HG02943 (cell line): ENCODE data around the gene SLC43A1.

Experiments used
- ATAC-seq: cut with Tn5 transposase; IDR thresholded peaks from one replicate; pipeline ENCODE4 v1.9.1; 2021; ENCODE audit warnings: mild to moderate bottlenecking, low read depth, moderate library complexity; ENCODE audit not compliant: unreplicated experiment

The SLC43A1 gene

DNA sequence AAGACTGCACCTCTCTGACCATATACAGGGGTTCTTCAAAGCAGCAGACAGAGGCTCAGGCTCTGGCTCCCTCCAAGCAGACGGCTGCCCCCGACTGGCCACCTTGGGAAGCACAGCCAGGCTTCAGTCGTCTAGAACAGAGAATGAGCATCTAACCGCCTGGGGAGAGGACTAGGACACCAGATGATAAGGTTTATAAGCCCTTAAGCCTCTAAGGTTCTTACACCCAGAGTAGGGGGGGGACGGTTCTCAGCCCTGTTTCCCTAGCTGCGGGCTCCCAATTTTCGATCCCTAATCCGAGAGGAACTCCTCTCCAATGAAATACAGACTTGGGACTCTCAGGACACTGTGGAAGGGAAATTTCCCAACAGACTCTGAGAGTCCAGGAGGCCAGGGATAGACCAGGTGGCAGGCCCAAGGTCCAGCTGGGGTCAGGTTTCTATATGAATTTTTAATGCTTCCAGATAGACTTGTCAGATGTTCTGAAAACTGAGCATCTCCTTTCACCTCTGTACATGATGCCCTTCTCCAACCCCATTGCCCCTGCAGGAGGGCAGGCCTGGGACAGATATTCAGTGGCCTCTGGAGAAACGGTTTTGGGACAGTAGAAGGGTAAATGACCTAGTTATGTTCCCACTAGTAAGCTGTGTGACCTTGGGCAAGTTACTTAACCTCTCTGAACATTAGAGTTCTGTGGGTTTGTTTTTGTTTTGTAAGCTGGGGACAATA, 34.9 kb downstream of the SLC43A1 start:
- ATAC-seq, result no peak

DNA sequence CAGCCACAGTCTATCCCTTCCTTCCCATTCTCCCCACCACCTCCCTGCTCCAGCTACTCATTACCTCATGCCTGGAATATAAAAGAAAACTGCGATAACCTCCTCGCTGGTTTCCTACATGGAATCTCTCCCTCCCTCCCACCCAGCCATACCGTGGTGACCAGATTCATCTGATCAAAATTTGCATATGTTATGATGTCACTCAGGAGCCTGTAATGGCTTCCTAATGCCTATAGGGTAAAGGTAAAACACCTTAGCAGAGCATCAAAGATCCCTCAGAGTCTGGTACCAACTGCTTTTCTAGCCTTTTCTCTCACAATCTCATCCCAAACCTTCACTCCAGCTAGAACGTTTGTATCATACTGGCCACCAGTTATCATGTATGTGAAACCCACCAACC, 35.6 kb downstream of the SLC43A1 start:
- ATAC-seq, result no peak

GRCh38 chr11:57479021-57479663, 36.4 kb downstream of the SLC43A1 start:
- ATAC-seq, result no peak

DNA sequence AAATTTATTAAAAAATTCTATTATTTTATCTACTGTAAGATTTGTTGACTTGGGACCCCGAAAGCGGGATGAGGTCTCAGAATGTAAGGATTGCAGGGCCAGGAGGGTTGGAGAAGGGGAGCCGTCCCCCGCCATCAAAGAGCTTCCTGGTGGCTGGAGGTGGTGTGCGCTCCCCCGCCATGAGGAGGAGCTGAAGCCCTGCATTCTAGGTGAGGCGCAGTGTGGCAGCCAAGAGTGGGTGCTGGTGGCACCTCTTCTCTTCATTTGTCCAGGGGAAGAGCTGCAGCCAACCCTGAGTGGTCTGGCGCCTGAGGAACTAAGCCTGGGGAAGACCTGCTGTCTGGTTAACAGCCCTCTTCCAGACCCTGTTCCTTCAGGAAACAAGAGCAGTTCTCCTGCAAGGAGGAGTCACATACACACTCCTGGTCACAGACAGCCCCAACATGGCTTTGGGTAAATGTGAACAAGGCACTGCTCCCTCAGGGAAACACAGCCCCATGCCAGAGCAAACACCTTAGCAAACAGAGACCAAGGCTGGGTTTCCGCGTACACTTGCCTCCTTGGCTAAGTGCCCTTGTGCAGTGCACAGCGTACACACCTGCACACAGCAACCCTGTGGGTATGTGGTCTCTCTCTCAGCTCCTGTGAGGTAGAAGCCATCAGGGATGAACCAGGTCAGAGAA, 37.9 kb downstream of the SLC43A1 start:
- ATAC-seq, result no peak

DNA sequence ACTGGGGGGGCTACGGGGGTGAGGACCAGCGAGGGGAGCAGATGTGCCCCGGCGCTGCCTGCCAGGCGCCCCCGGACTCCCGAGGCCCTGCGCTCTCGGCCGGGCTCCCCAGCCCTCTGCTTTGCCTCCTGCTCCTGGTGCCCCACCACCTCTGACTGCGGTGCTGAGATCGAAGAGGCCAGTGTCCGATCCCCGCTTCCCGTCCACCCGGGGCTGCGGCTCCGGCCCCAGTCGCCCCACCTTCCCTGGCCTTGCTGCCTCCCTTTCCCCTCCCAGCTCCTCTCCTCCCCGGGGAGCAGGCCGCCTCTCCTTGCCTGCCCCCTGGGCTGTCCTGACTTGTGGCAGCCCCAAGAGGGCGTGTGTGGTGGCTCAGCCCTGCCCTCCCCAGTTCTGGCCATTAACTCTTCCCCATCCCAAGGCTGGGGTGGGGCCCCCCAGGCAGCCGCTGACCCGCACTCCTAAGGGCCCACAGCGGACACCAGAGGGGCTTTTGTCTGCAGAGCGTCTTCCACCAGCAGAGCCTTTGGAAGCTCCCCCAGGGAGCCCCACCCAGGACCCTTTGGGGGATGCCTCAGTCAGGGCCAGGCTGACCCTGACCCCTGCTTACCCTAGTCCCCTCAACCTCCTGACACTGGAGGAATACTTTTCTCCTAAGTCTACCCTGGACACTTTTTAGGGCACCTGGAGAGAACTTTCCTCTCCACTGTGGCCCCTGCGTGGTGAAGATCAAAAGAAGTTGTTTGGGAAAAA, 38.6 kb downstream of the SLC43A1 start:
- ATAC-seq, result peak; percentile 60

DNA sequence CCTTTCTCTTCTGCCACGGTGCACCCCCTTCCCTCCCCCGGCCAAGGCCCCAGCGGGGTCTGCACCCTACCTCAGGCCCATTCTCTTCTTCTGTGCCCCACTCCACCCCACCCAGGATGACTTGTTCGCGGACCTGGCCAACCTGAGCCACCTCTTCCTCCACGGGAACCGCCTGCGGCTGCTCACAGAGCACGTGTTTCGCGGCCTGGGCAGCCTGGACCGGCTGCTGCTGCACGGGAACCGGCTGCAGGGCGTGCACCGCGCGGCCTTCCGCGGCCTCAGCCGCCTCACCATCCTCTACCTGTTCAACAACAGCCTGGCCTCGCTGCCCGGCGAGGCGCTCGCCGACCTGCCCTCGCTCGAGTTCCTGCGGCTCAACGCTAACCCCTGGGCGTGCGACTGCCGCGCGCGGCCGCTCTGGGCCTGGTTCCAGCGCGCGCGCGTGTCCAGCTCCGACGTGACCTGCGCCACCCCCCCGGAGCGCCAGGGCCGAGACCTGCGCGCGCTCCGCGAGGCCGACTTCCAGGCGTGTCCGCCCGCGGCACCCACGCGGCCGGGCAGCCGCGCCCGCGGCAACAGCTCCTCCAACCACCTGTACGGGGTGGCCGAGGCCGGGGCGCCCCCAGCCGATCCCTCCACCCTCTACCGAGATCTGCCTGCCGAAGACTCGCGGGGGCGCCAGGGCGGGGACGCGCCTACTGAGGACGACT, 39.3 kb downstream of the SLC43A1 start:
- peak; percentile 36 for ATAC-seq

DNA sequence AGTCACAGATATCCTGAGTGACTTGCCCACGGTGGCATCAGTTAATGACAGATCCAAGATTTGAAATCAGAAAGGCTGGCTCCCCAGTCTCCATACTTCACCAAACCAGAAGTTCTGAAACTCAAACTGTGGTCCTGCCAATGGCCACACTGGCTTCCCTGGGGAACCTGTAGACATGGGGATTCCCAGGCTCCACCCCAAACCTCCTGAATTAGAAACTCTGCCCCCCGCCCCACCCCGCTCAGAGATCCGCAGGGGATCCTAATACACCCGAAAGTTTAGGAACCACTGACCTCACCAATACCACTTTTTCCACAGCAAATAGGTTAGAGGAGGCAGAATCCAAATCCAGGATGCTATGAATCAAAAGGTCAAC, 39.8 kb downstream of the SLC43A1 start:
- no peak for ATAC-seq

DNA sequence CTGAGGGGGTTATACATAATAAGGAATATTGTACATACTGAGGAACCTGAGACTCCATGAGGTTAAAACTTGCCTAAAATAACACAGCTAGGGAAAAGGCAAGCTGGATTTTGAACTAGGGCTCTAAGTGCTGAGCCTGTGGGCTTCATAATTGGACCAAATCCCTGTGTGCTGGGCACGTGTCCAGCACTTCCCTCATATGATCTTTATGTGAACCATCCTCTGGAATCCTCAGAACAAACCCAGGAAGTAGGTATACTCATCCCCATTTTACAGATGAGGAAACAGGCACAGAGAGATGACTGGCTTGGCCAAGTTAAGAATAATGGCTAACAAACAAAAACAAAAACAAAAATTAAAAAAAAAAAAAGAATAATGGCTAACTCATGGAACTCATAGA, 40.3 kb downstream of the SLC43A1 start:
- ATAC-seq, result no peak

GRCh38 chr11:57474803-57475115, 40.7 kb downstream of the SLC43A1 start:
- no peak for ATAC-seq

GRCh38 chr11:57474017-57474802, 41.3 kb downstream of the SLC43A1 start:
- ATAC-seq, result no peak

DNA sequence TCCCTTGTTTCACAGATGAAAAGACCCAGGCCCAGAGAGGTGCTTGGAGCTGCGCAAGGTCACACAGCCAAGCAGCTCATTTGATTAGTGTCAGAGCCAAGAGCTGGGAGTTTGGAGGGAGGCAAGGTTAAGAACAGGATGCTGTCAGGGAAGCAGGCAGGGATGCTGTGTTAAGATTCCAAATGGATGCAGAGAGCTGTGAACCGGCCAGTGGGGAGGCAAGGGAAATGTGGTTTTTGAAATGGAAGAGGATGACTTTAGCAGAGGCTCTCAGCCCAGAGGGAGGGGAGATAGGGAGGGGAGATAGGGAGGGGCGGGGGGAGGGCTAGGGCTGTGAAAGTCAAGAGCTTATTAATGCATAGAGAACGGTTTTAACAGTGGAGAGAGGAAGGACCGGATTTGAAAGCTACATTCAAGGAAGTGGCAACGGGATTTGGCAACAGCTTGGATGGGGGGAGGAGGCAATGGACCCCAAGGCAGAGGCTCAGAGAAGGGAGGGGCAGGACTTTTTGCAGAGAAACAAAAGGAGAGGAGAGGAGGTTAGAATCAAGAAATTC, 42.1 kb downstream of the SLC43A1 start:
- ATAC-seq, result no peak

- ATAC-seq, result no peak
Measured at GRCh38 chr11:57471496-57471895, 44.0 kb downstream of the SLC43A1 start.

DNA sequence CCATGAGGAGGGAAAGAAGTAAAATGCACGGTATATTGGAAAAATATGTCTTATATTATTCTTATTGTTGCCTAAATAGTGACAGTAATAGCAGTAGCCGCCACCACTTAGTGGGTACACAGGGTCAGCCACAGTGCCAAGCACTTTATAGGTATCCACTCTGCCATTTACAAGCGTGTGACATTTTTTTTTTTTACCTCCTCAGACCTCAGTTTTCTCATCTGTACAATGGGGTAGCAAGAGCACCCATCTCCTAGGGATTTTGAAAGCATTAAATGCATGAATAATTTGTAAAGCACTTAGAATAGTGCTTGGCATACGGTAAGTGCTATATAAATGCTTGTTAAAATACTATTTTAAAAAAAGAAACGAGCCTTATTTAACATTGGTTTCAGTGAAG, 46.2 kb downstream of the SLC43A1 start:
- no peak for ATAC-seq

DNA sequence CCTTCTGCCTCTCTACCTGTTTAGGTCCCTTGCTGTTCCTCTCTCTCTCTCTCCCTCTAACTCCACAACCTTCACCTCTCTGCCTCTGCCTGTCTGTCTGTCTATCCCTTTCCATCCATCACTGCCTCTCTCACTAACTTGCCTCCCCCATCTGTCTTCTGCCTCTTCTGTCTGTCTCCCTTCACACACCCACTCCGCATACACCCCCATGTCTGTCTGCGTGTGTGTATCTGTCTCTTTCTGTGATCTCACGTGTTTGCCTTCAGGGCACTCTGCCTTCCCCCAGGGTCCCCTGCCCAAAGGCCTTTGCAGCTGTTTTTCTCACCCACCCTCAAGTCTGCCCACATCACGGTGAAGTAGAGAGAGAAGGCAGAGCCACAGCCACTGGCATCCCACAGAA, 47.2 kb downstream of the SLC43A1 start:
- no peak for ATAC-seq

DNA sequence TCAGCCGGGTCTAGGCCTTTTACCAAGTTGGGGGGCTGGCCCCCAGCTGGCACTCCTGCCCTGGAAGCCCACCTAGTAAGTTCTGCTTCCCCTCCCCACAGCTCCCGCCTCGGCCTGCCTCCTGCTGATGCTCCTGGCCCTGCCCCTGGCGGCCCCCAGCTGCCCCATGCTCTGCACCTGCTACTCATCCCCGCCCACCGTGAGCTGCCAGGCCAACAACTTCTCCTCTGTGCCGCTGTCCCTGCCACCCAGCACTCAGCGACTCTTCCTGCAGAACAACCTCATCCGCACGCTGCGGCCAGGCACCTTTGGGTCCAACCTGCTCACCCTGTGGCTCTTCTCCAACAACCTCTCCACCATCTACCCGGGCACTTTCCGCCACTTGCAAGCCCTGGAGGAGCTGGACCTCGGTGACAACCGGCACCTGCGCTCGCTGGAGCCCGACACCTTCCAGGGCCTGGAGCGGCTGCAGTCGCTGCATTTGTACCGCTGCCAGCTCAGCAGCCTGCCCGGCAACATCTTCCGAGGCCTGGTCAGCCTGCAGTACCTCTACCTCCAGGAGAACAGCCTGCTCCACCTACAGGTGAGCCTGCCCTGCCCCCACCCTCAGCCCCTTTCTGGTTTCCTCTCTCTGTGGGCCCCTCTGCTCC, 47.9 kb downstream of the SLC43A1 start:
- no peak for ATAC-seq

GRCh38 chr11:57466680-57467079, 48.8 kb downstream of the SLC43A1 start:
- no peak for ATAC-seq

DNA sequence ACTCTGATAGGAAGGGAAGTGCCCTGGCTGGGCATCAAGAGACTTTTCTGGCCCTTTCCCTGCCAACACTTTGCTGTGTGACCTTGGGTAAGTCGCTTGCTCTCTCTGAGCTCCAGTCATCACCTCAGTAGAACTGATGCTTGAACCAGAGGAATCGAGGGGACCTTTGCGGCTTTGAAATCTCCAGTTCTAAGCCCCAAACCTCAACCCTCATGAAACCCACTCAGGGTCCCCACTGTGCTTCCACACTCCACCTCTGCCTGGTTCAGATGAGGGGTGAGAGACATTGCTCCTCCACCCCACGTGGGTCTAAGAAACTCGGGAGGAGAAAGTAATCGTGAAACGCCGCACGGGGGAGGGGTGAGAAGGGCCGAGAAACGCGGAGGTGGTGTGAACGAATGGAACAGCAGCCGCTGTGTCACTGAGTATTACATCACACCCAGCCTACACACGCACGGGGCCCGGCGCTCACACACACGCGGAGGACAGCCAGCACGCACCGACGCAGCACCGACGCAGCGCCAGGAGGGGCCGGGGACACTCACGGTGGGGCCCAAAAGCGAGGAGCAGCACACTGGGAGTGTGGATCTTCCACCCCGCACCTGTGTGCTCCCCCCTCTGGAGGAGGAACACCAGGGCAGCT, 50.8 kb downstream of the SLC43A1 start:
- ATAC-seq, result no peak

- no peak for ATAC-seq
Measured at GRCh38 chr11:57463671-57464538, 51.6 kb downstream of the SLC43A1 start.
